Mucosa of descending colon (tissue), 3 donors: Measurements from ENCODE around the gene STAT6. TPM values are rescaled to one million over a fixed set of nuclear protein-coding genes. Genes with fewer than 3 reads are reported as not detected.

ENCODE experiments used
- ATAC-seq: fragments of 200-7000 bp; cut with Tn5 transposase; one replicate; pipeline ENCODE4 v1.9.1; 2020; ENCODE audit warnings: mild to moderate bottlenecking, moderate library complexity
- DNase-seq, 3 donors: peaks; one replicate each; pipeline ENCODE4 v3.0.0-alpha.2; 2020
- H3K36me3 ChIP-seq: fragments of 200-600 bp; one replicate; pipeline ENCODE4 v1.8.0; 2021; ENCODE audit warnings: low read depth, mild to moderate bottlenecking
- H3K4me1 ChIP-seq: fragments of 200-600 bp; one replicate; pipeline ENCODE4 v1.8.0; 2021; ENCODE audit warnings: low read depth, mild to moderate bottlenecking
- H3K4me3 ChIP-seq: fragments of 200-600 bp; one replicate; pipeline ENCODE4 v1.8.0; 2021; ENCODE audit warnings: mild to moderate bottlenecking
- H3K9me3 ChIP-seq: fragments of 200-600 bp; one replicate; pipeline ENCODE4 v1.8.0; 2021; ENCODE audit warnings: mild to moderate bottlenecking
- CTCF ChIP-seq: fragments of 200-600 bp; IDR thresholded peaks from one replicate; pipeline ENCODE4 v1.8.0; 2022; ENCODE audit warnings: antibody characterized with exemption, mild to moderate bottlenecking
- intact Hi-C, 2 donors: fragments of 100-400 bp; cut with DNase I in 1 of 2; cut with micrococcal nuclease in 1 of 2; formaldehyde crosslinking; loops; one replicate each; pipeline versions ENCODE4 v1.11.0 to v1.11.1; 2022; cut with DNase I, micrococcal nuclease
- total RNA-seq, 3 donors: library from RNA; stranded (reverse); fragmentation: NEBNext Ultra II Directional in 2 of 3; extraction: Animal tissue kit (Norgen Biotek cat#: 25700) in 2 of 3; gene quantifications; one replicate each; pipeline versions ENCODE4 v1.2.1 to v1.2.4, GENCODE V29; 2021 to 2023
- donor health status: DM: no; HTN: no; CAD: no; lungs with moderate emphysema.
- donor health status: DM: no; HTN: no; CAD: no.
- donor health status: DM: no; HTN: yes; CAD: no.

The STAT6 gene
- total RNA-seq, 3 donors from 2014 or later = 219 to 286 (median 281) TPM

DNA sequence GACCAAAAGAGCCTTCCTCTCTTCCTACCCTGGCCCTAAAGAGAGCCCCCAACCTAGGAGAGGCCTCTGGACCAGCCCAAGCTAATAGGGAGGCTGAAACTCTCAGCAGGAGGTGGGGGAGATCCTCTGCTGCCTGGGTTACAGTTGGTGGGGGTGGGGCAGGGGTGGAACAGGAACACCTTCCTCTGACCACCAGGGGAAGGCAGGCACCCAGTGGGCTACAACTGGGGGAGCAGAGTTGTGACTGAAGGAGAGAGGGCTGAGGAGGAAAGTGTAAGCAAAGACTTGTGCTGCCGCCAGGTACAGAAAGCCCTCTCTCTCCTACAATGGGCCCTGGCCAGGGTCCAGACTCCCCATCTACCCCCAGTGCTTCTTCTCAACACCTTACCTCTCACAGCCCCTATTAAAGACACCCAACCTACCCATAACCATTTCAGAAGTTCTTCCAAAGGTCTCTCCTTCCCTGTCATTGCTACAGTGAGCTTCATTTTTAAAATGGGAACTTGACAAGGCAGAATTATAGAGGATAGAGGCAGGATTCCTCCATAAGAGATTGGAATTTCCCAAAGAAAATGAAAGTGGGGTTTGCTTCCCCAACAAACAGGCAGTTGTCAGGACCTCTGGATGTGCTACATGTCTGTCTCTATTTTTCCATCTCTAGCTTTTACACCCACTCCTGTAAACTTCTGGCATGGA, 62.6 kb downstream of the STAT6 start:
- intact Hi-C loops = no loop called here
- no peak for TF ChIP-seq CTCF
- Histone ChIP-seq H3K36me3 (no peaks in the 10 kb centered on the region), H3K4me3 (peak overlapping the region; percentile 17), H3K4me1 (peaks cover 19% of the 10 kb centered on the region), H3K9me3 (no peaks in the 10 kb centered on the region)
- DNase-seq (peak in 1 of 3 donors; percentile 39), ATAC-seq (no peak)

DNA sequence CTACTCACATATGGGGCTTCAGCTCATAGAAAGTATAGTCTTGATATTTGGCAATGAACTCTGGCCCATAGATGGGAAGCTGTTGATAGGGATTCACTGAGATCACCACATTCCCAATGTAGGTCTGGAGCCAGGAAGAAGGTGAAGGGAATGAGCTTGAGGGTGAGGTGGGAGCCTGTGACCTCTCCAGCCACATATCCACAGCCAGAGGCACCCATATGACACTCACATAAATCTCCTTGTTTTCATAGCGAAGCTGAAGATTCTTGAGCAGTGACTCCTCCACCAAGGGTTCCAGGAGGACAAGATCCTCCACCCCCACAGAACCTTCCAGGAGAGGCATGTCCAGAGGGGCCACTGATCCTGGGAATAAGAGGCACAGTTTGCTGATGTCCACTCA, 63.2 kb downstream of the STAT6 start:
- Histone ChIP-seq H3K4me1 (peaks cover 19% of the 10 kb centered on the region), H3K36me3 (no peaks in the 10 kb centered on the region), H3K9me3 (no peaks in the 10 kb centered on the region), H3K4me3 (no peak overlapping the region)
- ATAC-seq = no peak
- intact Hi-C loops = no loop called here
- TF ChIP-seq CTCF = no peak
- no peak for DNase-seq

- no peaks in the 10 kb centered on the region for H3K36me3 ChIP-seq
- no peak for TF ChIP-seq CTCF
- intact Hi-C loops = no loop called here
- DNase-seq (no peak), ATAC-seq (no peak)
- peaks cover 19% of the 10 kb centered on the region for H3K4me1 ChIP-seq
- no peaks in the 10 kb centered on the region for H3K9me3 ChIP-seq
- H3K4me3 ChIP-seq = no peak overlapping the region
These were observed 63.9 kb downstream of the STAT6 start for GRCh38 chr12:57046947-57047890.

GRCh38 chr12:57046086-57046791, 64.9 kb downstream of the STAT6 start:
- Histone ChIP-seq H3K9me3 (no peaks in the 10 kb centered on the region), H3K4me3 (no peak overlapping the region), H3K36me3 (no peaks in the 10 kb centered on the region), H3K4me1 (peaks cover 18% of the 10 kb centered on the region)
- no peak for TF ChIP-seq CTCF
- intact Hi-C loops = no loop called here
- DNase-seq (no peak), ATAC-seq (no peak)

Other genes with a start within 250 kb of the STAT6 start
- gene SDR9C7, start 177.0 kb downstream of the STAT6 start, total RNA-seq = not detected
- under 1 TPM; 0.14 to 0.28 (median 0.19) TPM for gene RDH16, start 153.8 kb downstream of the STAT6 start, total RNA-seq
- gene ZBTB39, start 104.8 kb downstream of the STAT6 start, total RNA-seq = 1 to 10 TPM; 3.5 to 8.6 (median 4.6) TPM
- gene TAC3, start 94.8 kb downstream of the STAT6 start, total RNA-seq = 1 to 10 TPM in 2 of 3 donors, under 1 TPM in 1; 0.81 to 2.0 (median 1.8) TPM
- 100 to 1,000 TPM; 167 to 444 (median 219) TPM for gene MYO1A, start 61.2 kb downstream of the STAT6 start, total RNA-seq
- gene NEMP1, start 32.6 kb downstream of the STAT6 start, total RNA-seq = 10 to 100 TPM in 2 of 3 donors, 1 to 10 TPM in 1; 6.3 to 16.9 (median 10.2) TPM
- gene NAB2, start 22.2 kb downstream of the STAT6 start, total RNA-seq = 10 to 100 TPM in 1 of 3 donors, 1 to 10 TPM in 2; 2.6 to 29.3 (median 3.9) TPM
- 100 to 1,000 TPM; 128 to 223 (median 148) TPM for gene LRP1, start 17.1 kb upstream of the STAT6 start, total RNA-seq
- gene LRP1-AS, start 36.3 kb upstream of the STAT6 start, total RNA-seq = not detected
- under 1 TPM in 1 of 3 donors, not detected in 2; 0.25 TPM for gene NXPH4, start 105.4 kb upstream of the STAT6 start, total RNA-seq
- gene SHMT2, start 118.3 kb upstream of the STAT6 start, total RNA-seq = 10 to 100 TPM; 34.7 to 67.4 (median 40.9) TPM
- gene STAC3, start 139.8 kb upstream of the STAT6 start, total RNA-seq = 1 to 10 TPM; 2.4 to 4.3 (median 3.3) TPM